Right ventricle myocardium inferior (tissue), 1 donor: ENCODE results near the gene VASP. TPM values are rescaled to one million over a fixed set of nuclear protein-coding genes. Genes with fewer than 3 reads are reported as not detected.

Experiments used
- ATAC-seq: fragments of 200-7000 bp; cut with Tn5 transposase; one replicate; pipeline ENCODE4 v1.9.1; 2020; ENCODE audit warnings: mild to moderate bottlenecking, moderate library complexity
- DNase-seq: peaks from one replicate; pipeline ENCODE4 v3.0.0; 2021; ENCODE audit errors: missing footprints
- intact Hi-C: fragments of 100-400 bp; cut with DNase I; formaldehyde crosslinking; loops from one replicate; pipeline ENCODE4 v1.11.0; 2022
- total RNA-seq: library from RNA; stranded (reverse); fragmentation: NEBNext Ultra II Directional; extraction: Animal tissue kit (Norgen Biotek cat#: 25700); gene quantifications from one replicate; pipeline ENCODE4 v1.2.1, GENCODE V29; 2021
- donor health status: DM: no; HTN: yes; CAD: no; lungs with severe emphysema.

VASP gene
- total RNA-seq, 1 donor from 2014 or later = 49.0 TPM

DNA sequence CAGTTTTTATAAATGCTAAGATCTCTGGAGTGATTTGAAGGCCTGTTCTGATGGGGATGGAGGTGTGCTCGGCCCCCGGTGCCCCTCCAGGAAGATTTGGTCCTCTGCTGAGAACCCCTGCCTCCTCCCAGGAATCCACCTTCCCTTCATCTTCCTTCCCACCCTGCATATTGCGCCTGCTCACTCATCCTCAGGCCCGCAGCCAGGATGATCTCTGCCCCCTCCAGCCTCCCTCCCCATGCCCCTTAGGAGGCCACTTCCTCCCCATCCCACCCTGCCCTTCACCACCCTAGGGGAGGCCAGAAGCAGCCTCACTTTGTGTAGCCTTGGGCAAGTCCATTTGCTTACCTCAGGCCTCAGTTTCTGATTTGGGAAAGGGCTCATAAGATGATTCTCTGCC lies 19.7 kb downstream of the VASP start:
- DNase-seq (no peak), ATAC-seq (no peak)
- intact Hi-C loops = loop anchor here (10.0 kb wide), 1 partner anchor 58 kb away; the partner anchor contains the start of gene OPA3

- no peak for DNase-seq
- intact Hi-C loops = loop anchor here (10.0 kb wide), 1 partner anchor 57 kb away; the partner anchor contains the start of gene OPA3
- no peak for ATAC-seq
These were observed 20.5 kb downstream of the VASP start for GRCh38 chr19:45527731-45528130.

DNA sequence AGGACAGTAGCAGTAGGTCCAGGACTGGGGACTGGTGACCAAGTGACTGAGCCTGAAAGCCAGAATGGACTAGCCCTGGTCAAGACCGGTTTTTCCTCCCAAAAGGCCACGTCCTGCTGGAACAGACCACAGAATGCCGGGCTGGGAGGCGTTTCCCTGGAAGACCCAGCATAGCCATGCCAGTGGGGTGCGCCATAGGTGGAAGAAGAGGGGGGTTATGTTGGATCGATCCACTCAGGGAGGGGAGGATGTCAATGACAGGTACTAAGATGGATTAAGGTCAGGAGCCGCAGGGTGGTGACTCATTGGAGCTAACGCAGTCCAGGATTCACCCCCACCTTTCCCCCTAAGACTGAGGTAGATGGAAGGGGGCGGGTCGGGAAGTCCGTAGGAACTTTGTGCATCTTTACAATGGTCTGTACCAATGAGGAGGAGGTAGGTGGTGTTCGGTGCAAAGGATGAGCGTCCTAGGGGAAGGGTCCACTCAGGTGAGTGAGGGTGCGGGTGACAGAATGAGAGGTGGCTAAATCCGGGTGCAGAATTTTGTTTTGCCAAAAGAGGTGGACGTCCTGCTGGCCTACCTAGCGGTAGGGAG lies 21.0 kb downstream of the VASP start:
- ATAC-seq = no peak
- DNase-seq = no peak
- intact Hi-C loops = loop anchor here (10.0 kb wide), 1 partner anchor 57 kb away; the partner anchor contains the start of gene OPA3

DNA sequence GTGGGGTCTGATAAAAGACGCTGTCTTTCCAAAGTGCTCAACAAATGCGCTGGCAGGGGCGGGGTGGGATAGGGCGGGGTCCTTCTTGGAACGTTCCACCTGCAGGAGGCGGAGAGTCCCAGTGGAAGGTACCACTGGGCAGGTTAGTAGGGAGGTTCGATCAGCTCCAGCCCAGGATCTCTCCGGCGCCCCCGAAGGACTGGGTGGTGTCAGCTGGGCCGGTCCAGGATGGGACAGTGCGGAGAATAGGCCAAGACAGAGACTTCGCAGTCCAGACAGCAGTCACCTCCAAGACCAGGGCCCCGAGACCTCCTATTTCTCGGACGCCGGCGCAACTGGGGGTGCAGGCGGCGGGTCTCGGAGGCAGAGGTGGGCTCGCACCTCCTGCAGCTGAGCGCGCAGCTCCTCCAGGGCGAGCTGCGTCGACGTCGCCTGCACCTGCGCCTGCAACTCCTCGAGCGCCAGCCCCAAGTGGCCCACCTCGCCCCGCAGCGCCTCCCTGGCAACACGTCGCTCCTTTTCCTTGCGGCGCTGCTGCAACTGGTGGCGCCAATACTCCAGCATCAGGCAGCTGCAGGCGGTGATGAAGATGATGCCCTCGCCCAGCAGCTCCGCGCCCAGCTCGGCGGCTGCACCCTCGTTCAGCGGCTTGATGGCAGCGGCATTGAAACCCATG lies 21.6 kb downstream of the VASP start:
- no peak for DNase-seq
- no peak for ATAC-seq
- intact Hi-C loops = loop anchor here (10.0 kb wide), 1 partner anchor 56 kb away; the partner anchor contains the start of gene OPA3

DNA sequence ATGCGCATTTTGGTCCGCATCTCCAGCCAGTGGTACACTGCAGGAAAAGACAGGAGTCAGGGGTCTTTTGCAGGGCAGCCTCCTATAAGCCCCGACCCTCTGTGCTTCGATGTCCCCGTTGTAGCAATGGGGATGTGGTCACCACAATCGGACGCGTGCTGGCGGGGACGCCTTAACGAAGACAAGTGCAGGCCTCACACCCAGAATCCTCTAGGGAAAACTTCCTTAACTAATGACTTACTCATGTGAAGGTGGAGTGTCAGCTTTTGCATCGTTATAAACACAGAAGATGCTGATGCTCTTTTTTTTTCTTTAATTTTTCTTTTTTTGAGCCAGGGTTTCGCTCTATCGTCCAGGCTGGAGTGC lies 22.1 kb downstream of the VASP start:
- intact Hi-C loops = loop anchor here (10.0 kb wide), 1 partner anchor 55 kb away; the partner anchor contains the start of gene OPA3
- ATAC-seq = no peak
- DNase-seq = no peak

- intact Hi-C loops = no loop called here
- ATAC-seq (no peak), DNase-seq (no peak)
These were observed 24.1 kb downstream of the VASP start for GRCh38 chr19:45531349-45531748.

DNA sequence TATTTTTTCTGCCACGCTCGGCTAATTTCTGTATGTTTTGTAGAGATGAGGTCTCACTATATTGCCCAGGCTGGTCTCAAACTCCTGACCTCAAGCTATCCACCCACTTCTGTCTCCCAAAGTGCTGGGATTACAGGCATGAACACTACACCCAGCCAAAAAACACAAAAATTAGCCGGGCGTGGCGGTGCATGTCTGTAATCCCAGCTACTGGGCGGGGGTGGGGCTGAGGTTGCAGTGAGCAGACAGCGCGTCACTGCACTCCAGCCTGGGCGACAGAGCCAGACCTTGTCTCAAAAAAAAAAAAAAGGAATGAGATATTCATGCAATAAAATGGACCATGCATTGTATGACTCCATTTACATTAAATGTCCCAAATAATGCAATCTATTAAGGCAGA lies 32.2 kb downstream of the VASP start:
- ATAC-seq = no peak
- DNase-seq = no peak
- intact Hi-C loops = no loop called here

DNA sequence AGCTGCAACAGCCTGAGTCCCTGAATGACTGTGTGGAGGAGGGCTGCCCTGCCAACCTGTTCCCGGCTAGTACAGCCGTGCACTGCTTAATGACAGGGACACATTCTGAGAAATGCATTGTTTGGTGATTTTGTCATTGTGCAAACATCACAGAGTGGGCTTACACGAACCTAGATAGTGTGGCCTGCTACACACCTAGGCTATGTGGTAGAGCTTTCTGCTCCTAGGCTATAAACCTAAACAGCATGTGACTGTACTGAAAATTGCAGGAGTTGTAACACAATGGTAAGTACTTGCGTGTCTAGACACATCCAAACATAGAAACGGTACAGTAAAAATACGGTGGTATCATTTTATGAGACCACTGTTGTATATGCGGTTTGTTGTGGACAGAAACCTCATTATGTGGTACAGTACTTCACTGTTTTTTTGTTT lies 35.0 kb downstream of the VASP start:
- no peak for ATAC-seq
- intact Hi-C loops = no loop called here
- no peak for DNase-seq

DNA sequence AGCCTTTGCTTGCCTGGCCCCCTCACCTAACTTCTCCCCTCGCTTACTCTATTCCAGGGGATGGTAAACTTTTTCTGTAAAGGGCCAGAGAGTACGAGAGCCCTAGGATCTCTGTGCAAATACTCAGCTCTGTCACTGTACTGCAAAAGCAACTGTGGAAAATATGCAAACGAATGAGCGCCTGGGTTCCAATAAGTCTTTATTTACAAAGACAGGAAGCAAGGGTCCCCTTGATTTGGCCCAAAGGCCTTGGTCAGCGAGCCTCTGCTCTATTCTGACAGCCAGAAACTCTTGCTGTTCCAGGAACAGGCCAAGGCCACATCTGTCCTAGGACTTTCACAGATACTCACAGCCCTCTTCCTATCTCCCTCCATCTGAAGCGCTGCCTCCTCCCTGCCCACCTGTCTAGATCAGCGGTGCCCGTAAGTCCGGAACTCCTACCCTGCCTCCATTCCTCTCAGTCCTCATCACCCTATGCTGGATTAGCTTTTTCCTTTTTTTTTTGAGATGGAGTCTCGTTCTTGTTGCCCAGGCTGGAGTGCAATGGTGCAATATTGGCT lies 40.0 kb downstream of the VASP start:
- intact Hi-C loops = no loop called here
- DNase-seq (no peak), ATAC-seq (no peak)

GRCh38 chr19:45547965-45548609 lies 40.8 kb downstream of the VASP start:
- DNase-seq (no peak), ATAC-seq (no peak)

GRCh38 chr19:45553464-45553863 lies 46.2 kb downstream of the VASP start:
- ATAC-seq (no peak), DNase-seq (no peak)
- intact Hi-C loops = no loop called here

More at GRCh38 chr19:45547965-45548609, 40.8 kb downstream of the VASP start:
- intact Hi-C loops = no loop called here

- no peak for DNase-seq
- ATAC-seq = no peak
- intact Hi-C loops = no loop called here
These were observed 47.2 kb downstream of the VASP start for GRCh38 chr19:45554481-45554880.

GRCh38 chr19:45556835-45557234 lies 49.6 kb downstream of the VASP start:
- ATAC-seq (peak; percentile 84), DNase-seq (no peak)
- intact Hi-C loops = loop anchor here (5.0 kb wide), 1 partner anchor 35 kb away; no protein-coding TSS in a partner anchor

GRCh38 chr19:45558399-45558878 lies 51.2 kb downstream of the VASP start:
- no peak for ATAC-seq
- intact Hi-C loops = loop anchor here (5.0 kb wide), 1 partner anchor 36 kb away; no protein-coding TSS in a partner anchor
- no peak for DNase-seq

DNA sequence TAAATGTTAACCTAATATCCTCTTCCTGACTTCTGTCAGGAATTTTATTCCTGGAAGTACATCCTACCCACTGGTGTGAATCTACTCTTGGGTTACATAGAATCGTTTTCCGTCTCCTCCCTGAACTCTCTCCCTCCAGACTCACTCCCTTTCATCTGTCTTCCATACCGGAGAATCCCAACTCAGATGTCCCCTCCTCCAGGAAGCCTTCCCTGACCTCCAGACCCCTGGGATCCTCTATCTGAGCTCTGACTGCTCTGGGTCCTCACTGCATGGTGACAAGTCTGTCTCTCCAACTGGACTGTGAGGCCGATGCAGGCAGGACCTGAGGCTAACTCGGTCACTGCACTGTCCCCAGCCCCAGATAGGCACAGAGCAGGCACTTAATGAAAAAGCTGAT lies 52.8 kb downstream of the VASP start:
- ATAC-seq (no peak), DNase-seq (no peak)
- intact Hi-C loops = no loop called here

DNA sequence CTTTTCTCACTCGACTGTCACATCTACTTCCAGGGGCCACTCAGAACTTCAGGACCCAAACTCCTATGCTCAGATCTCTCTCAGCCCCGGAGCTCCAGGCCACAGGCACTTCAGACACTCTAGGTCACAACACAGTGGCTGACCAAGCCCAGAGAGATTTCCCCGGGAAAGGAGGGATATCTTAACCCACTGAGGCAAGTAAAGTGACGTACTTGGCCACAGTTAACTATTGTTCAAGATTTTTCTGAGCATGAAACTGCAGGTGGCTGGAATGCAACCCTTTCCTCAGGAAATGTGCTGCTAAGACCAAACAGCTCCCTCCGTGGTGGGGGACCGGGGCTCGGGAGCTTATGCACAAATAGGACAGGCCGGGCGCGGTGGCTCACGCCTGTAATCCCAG lies 53.4 kb downstream of the VASP start:
- no peak for DNase-seq
- intact Hi-C loops = no loop called here
- ATAC-seq = no peak

GRCh38 chr19:45564131-45564780 lies 57.0 kb downstream of the VASP start:
- intact Hi-C loops = no loop called here
- no peak for DNase-seq

GRCh38 chr19:45567609-45568008 lies 60.3 kb downstream of the VASP start:
- ATAC-seq (no peak), DNase-seq (no peak)
- intact Hi-C loops = no loop called here

More at GRCh38 chr19:45564131-45564780, 57.0 kb downstream of the VASP start:
- ATAC-seq = no peak

DNA sequence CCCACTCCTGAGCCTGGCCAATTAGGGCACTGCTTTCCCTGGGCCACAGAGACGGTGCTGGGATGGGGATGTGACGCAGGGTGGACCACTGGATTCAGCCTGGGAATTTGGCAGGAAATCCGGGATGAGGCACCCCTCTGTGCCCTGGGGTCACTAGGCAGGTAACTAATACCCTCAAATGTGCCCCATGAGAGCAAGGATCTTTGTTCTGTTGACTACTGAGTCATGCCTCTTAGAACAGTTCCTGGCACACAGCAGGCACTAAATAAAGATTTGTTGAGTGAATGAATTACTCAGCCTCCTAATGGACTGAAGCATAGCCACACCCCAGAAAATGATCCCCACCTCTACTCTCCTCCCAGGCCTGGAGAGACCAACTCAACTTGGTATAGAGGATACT lies 61.5 kb downstream of the VASP start:
- intact Hi-C loops = no loop called here
- DNase-seq = no peak
- ATAC-seq = peak; percentile 60
